ENCODE results near the gene PIGC. TPM values are rescaled to one million over a fixed set of nuclear protein-coding genes. Genes with fewer than 3 reads are reported as not detected.

The PIGC gene
- total RNA-seq: 10 to 100 TPM; 16.5 to 18.4 TPM

DNA sequence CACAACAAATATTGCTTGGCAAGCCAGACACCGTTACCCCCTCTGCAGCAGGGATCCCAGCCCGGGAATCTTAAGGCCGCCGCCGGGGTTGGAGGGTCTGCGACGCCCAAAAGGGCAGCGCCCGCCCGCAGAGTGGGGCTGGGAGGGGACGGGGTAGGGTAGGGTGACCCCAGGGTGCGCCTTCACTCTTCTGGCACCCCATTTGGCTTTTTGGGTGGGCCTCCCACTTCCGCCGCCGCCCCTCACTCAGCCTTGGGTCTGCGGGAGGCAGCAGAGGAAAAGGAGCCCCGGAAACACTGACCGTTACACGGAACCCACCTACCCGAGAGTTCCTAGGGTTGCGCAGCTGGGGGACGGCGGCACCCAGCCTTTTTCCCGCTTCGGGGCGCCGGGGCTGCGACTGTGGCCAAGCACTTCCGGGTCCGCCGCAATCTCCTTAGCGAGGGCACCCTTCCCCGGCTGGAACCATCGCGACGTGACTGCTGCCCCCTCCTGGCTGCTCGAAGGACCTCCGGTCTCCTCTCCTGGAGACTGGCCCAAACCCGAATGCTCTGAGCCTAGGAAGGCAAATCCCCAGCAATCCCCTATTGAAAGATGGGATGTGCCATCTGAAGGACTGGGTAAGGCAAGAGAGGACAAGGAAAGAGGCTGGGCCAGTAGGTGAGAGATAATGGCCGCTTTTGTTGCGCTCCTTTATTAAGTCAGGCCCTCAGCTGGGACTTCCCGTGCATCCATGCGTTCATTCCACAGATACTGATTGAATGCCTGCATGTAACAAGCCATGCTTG, at the start of gene PIGC:
Gene PIGC (minus strand): TSS at position 404 of the 788 bp plus-strand sequence. CDS start 1,447 bp downstream, outside the sequence.
- intact Hi-C loops (cut with DNase I): no loop called here
- WGBS, 2 donors: 6 to 26% methylated on average over 9 to 43 of the region's 43 CpGs
- no peaks in the 10 kb centered on the region for H3K36me3 ChIP-seq (replicated peaks in 1 of 2; ENCODE audit: insufficient read depth in 1 of 2, low read depth in 2 of 2)

DNA sequence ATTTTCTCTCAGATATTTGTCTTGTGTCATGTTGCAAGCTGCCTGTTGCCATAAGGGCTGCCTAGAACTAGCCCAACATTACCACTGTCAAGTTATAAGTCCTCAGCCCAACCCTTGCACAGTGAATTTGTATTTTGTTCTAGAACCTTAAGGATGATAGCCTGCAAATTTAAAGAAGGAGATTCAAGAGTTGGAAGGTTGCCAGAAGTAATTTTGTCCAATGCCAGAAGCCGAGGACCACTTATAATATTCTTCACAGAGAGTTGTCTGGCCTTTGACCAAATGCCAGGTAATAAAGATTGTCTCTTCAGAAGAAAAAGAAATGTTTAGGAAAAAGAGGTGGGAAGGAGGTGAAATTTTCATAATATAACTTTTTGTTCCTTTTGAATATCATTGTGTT, 48.6 kb upstream of the PIGC start:
- Histone ChIP-seq H3K27ac (no peak overlapping the region), H3K4me3 (no peak overlapping the region), H3K27me3 (no peaks in the 10 kb centered on the region), H3K4me1 (peaks cover 17% of the 10 kb centered on the region), H3K36me3 (replicated peaks in 1 of 2; ENCODE audit: insufficient read depth in 1 of 2, low read depth in 2 of 2) (no peaks in the 10 kb centered on the region), H3K9me3 (no peaks in the 10 kb centered on the region)
- no peak for DNase-seq
- WGBS, 2 donors: 78 to 91% methylated on average over 1 of the region's 1 CpG
- no peak for ATAC-seq
- intact Hi-C loops (cut with DNase I): no loop called here
- no peak for TF ChIP-seq POLR2A (IDR thresholded peaks at IDR 0.05)
- TF ChIP-seq, protein P1, sequence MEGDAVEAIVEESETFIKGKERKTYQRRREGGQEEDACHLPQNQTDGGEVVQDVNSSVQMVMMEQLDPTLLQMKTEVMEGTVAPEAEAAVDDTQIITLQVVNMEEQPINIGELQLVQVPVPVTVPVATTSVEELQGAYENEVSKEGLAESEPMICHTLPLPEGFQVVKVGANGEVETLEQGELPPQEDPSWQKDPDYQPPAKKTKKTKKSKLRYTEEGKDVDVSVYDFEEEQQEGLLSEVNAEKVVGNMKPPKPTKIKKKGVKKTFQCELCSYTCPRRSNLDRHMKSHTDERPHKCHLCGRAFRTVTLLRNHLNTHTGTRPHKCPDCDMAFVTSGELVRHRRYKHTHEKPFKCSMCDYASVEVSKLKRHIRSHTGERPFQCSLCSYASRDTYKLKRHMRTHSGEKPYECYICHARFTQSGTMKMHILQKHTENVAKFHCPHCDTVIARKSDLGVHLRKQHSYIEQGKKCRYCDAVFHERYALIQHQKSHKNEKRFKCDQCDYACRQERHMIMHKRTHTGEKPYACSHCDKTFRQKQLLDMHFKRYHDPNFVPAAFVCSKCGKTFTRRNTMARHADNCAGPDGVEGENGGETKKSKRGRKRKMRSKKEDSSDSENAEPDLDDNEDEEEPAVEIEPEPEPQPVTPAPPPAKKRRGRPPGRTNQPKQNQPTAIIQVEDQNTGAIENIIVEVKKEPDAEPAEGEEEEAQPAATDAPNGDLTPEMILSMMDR (IDR thresholded peaks at IDR 0.05): no peak

More for the DNA sequence above, at the start of gene PIGC:
- peaks cover 22% of the 10 kb centered on the region for H3K4me1 ChIP-seq
- peak within 1 kb of the TSS; percentile 60 to 85 for H3K4me3 ChIP-seq
- H3K9me3 ChIP-seq: no peaks in the 10 kb centered on the region
- no peaks in the 10 kb centered on the region for H3K27me3 ChIP-seq
- DNase-seq: peak; percentile 90 to 92 (median 91)
- TF ChIP-seq POLR2A (IDR thresholded peaks at IDR 0.05): peak in 2 of 3 donors; percentile 65 to 77
- TF ChIP-seq, protein P1 (IDR thresholded peaks at IDR 0.05): peak; percentile 79 to 93 (median 90)
- H3K27ac ChIP-seq: peak within 1 kb of the TSS in 3 of 4 donors; percentile 62 to 75 (median 65)
- peak; percentile 100 for ATAC-seq

DNA sequence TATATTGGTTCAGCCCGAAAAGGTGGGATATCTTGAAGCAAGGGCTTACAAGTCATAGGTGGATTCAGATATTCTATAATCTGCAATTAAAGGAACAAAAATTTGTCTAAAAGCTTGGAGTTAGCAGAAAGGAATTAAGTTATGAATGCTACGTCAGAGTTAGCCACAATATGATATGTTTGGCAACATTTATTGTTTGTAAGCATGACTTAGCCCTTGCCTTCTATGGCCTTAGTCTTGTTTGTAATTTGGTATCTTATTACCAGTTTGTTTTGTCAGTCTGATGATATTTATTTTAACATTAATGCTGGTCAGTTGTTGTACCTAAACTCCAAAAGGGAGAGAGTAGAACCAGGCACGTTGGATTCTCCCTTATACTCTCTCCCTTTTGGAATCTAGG, 46.0 kb upstream of the PIGC start:
- Histone ChIP-seq H3K4me1 (no peaks in the 10 kb centered on the region), H3K4me3 (no peak overlapping the region), H3K27ac (no peak overlapping the region), H3K36me3 (replicated peaks in 1 of 2; ENCODE audit: insufficient read depth in 1 of 2, low read depth in 2 of 2) (no peaks in the 10 kb centered on the region), H3K27me3 (no peaks in the 10 kb centered on the region), H3K9me3 (no peaks in the 10 kb centered on the region)
- DNase-seq: no peak
- 70 to 83% methylated on average over 3 of the region's 3 CpGs for WGBS, 2 donors
- TF ChIP-seq, protein P1 (IDR thresholded peaks at IDR 0.05): no peak
- no peak for TF ChIP-seq POLR2A (IDR thresholded peaks at IDR 0.05)
- ATAC-seq: no peak
- intact Hi-C loops (cut with DNase I): no loop called here

DNA sequence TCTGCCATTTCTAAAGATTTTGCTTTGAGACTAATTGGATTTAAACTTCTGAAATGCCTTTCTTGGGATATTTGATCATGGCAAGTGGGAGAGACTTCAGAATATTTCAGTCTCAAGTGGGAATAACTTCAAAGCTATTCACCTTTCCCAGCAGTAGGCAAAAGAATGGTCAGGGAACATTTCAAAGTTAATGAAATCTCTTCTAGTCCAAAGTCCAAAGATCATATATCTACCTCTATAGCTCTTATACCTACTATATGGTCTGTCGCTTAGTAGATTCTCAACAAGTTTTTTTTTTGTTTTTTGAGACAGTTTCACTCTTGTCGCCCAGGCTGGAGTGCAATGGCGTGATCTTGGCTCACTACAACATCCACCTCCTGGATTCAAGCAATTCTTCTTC, 44.5 kb upstream of the PIGC start:
- TF ChIP-seq, protein P1 (IDR thresholded peaks at IDR 0.05): no peak
- TF ChIP-seq POLR2A (IDR thresholded peaks at IDR 0.05): no peak
- no peak overlapping the region for H3K4me3 ChIP-seq
- no peaks in the 10 kb centered on the region for H3K36me3 ChIP-seq (replicated peaks in 1 of 2; ENCODE audit: insufficient read depth in 1 of 2, low read depth in 2 of 2)
- H3K27me3 ChIP-seq: no peaks in the 10 kb centered on the region
- intact Hi-C loops (cut with DNase I): no loop called here
- no peaks in the 10 kb centered on the region for H3K4me1 ChIP-seq
- no peaks in the 10 kb centered on the region for H3K9me3 ChIP-seq
- ATAC-seq (no peak), DNase-seq (no peak)
- no peak overlapping the region for H3K27ac ChIP-seq
- 94 to 100% methylated on average over 3 of the region's 3 CpGs for WGBS, 2 donors

DNA sequence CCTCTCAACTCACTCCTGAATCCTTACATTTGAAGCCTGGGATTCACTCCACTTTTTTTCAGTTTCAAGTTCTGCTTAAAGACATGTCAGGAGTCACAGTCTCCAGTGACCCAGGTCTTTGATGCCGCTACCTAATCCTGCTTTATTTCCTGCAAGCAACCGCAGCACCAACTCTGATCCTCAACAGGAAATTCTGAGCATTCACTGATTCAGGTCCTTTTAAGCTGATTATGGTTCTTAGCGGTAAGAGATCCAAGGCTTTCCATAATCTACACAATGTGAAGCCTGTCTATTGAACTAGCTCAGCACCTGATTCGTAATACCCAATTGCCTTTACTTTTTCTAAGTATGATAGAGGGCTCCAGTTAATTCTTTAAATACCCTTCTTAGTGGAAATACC, 43.7 kb upstream of the PIGC start:
- Histone ChIP-seq H3K36me3 (replicated peaks in 1 of 2; ENCODE audit: insufficient read depth in 1 of 2, low read depth in 2 of 2) (no peaks in the 10 kb centered on the region), H3K4me3 (no peak overlapping the region), H3K27me3 (no peaks in the 10 kb centered on the region), H3K27ac (no peak overlapping the region), H3K9me3 (no peaks in the 10 kb centered on the region), H3K4me1 (no peaks in the 10 kb centered on the region)
- ATAC-seq (no peak), DNase-seq (no peak)
- intact Hi-C loops (cut with DNase I): no loop called here
- TF ChIP-seq, protein P1 (IDR thresholded peaks at IDR 0.05): no peak
- no peak for TF ChIP-seq POLR2A (IDR thresholded peaks at IDR 0.05)
- WGBS, 2 donors: 73 to 96% methylated on average over 4 of the region's 4 CpGs

Data from body of pancreas (tissue), 4 donors.